Psoas muscle (tissue), 8 donors: ENCODE measurements around the gene SDF4. TPM values are rescaled to one million over a fixed set of nuclear protein-coding genes. Genes with fewer than 3 reads are reported as not detected.
A peak's percentile ranks its signal among the peaks of the same experiment; 100 is the strongest.

Source experiments
- ATAC-seq, 4 donors: fragments of 200-7000 bp; cut with Tn5 transposase; one replicate each; pipeline ENCODE4 v1.9.1; 2020; ENCODE audit warnings: moderate library complexity in 3 of 4, mild to moderate bottlenecking in 2 of 4
- DNase-seq, 2 donors: peaks; one replicate each; pipeline ENCODE4 v3.0.0-alpha.2; 2020
- H3K27ac ChIP-seq: fragments of 200-600 bp; one replicate; pipeline ENCODE4 v1.8.0; 2022
- H3K27me3 ChIP-seq, 3 donors: fragments of 200-600 bp in 1 of 3; one replicate each; pipeline versions ENCODE4 v1.6.1 to v1.8.0; 2013 to 2022; ENCODE audit warnings: low read length in 2 of 3, mild to moderate bottlenecking in 2 of 3, moderate library complexity in 1 of 3; ENCODE audit not compliant: insufficient read depth in 3 of 3
- H3K36me3 ChIP-seq, 2 donors: fragments of 200-600 bp in 1 of 2; one replicate each; pipeline versions ENCODE4 v1.6.1 to v1.8.0; 2013 to 2022; ENCODE audit warnings: low read depth in 1 of 2, mild to moderate bottlenecking in 1 of 2, moderate library complexity in 1 of 2; ENCODE audit not compliant: insufficient read depth in 1 of 2
- H3K4me1 ChIP-seq: fragments of 200-600 bp; one replicate; pipeline ENCODE4 v1.8.0; 2022
- H3K4me3 ChIP-seq: fragments of 200-600 bp; one replicate; pipeline ENCODE4 v1.8.0; 2022; ENCODE audit warnings: mild to moderate bottlenecking
- H3K9me3 ChIP-seq: fragments of 200-600 bp; one replicate; pipeline ENCODE4 v1.8.0; 2022
- WGBS, 3 donors: extraction: QIAGEN DNeasy Blood & Tissue Kit; methylation state at CpG; one replicate each; pipeline versions ENCODE4 v1.1.6 to v1.1.7; 2013; 5-methylcytosine and 5-hydroxymethylcytosine counted together
- intact Hi-C, 2 donors: fragments of 100-400 bp; cut with DNase I; formaldehyde crosslinking; loops; one replicate each; pipeline versions ENCODE4 v1.11.0 to v1.14.2; 2022
- polyA plus RNA-seq, 3 donors: library from polyadenylated mRNA; stranded (reverse); fragments of 200-250 nt; gene quantifications; one replicate each; pipeline ENCODE4 v1.2.3, GENCODE V29; 2013
- total RNA-seq, 4 donors: library from RNA; stranded (reverse); fragmentation: NEBNext Ultra II Directional in 2 of 4; extraction: Animal tissue kit (Norgen Biotek cat#: 25700) in 2 of 4; gene quantifications; one replicate each; pipeline versions ENCODE4 v1.2.1 to v1.2.4, GENCODE V29; 2021 to 2023
- TF ChIP-seq, protein P1 (sequence below): fragments of 200-600 bp; IDR thresholded peaks from one replicate; pipeline ENCODE4 v1.8.0; 2022; ENCODE audit warnings: antibody characterized with exemption
- donor health status: healthy with polysubstance abuse.
- donor health status: DM: no; HTN: no; CAD: no; lungs with moderate emphysema.
- donor health status: Bipolar disorder and iron deficiency.
- donor health status: healthy.
- donor health status: DM: yes; HTN: yes; CAD: no.
- donor health status: DM: no; HTN: no; CAD: no.
- donor health status: DM: no; HTN: no; CAD: no.
- donor health status: DM: yes; HTN: yes; CAD: no.

The SDF4 gene
- total and polyA plus RNA-seq, 7 donors = 67.5 to 129 (median 85.9) TPM

DNA sequence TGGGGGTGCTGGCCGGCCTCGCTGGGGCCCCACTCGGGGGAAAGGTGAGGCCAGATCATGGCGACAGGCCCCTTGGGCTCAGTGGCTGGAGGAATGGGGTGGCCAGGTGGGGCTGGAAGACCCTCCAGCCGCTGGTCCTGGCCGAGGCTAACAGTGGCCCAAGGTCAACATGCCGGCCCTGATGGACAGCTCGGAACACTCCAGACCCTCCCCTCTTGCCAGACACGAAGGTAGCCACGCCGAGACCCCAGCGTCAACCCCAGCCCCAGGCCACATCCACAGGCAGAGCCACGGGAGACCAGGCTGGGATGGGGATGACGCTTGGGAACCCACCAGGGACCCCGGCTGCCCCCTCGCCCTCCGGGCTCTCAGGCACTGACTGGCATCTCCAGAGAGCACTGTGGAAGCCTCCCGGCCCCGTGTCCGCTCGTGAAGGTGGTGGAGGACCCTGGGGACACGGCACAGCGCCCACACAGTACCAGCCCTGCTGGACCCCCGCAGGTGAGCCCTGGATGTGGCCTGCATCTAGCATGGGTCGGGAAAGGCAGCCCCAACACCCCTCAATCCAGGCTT lies 15.6 kb upstream of the SDF4 start:
- DNase-seq = peak in 1 of 2 donors; percentile 17
- peaks cover 0 to 21% (median 18%) of the 10 kb centered on the region in 3 donors for H3K27me3 ChIP-seq
- ATAC-seq = no peak
- H3K9me3 ChIP-seq = no peaks in the 10 kb centered on the region
- intact Hi-C loops = no loop called here
- TF ChIP-seq, protein P1, sequence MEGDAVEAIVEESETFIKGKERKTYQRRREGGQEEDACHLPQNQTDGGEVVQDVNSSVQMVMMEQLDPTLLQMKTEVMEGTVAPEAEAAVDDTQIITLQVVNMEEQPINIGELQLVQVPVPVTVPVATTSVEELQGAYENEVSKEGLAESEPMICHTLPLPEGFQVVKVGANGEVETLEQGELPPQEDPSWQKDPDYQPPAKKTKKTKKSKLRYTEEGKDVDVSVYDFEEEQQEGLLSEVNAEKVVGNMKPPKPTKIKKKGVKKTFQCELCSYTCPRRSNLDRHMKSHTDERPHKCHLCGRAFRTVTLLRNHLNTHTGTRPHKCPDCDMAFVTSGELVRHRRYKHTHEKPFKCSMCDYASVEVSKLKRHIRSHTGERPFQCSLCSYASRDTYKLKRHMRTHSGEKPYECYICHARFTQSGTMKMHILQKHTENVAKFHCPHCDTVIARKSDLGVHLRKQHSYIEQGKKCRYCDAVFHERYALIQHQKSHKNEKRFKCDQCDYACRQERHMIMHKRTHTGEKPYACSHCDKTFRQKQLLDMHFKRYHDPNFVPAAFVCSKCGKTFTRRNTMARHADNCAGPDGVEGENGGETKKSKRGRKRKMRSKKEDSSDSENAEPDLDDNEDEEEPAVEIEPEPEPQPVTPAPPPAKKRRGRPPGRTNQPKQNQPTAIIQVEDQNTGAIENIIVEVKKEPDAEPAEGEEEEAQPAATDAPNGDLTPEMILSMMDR = no peak
- peaks cover 0 to 4% of the 10 kb centered on the region in 2 donors for H3K36me3 ChIP-seq
- WGBS, 3 donors = 54 to 66% (median 57%) methylated on average over 23 to 25 of the region's 25 CpGs
- H3K4me3 ChIP-seq = no peak overlapping the region
- no peak overlapping the region for H3K27ac ChIP-seq
- no peaks in the 10 kb centered on the region for H3K4me1 ChIP-seq

DNA sequence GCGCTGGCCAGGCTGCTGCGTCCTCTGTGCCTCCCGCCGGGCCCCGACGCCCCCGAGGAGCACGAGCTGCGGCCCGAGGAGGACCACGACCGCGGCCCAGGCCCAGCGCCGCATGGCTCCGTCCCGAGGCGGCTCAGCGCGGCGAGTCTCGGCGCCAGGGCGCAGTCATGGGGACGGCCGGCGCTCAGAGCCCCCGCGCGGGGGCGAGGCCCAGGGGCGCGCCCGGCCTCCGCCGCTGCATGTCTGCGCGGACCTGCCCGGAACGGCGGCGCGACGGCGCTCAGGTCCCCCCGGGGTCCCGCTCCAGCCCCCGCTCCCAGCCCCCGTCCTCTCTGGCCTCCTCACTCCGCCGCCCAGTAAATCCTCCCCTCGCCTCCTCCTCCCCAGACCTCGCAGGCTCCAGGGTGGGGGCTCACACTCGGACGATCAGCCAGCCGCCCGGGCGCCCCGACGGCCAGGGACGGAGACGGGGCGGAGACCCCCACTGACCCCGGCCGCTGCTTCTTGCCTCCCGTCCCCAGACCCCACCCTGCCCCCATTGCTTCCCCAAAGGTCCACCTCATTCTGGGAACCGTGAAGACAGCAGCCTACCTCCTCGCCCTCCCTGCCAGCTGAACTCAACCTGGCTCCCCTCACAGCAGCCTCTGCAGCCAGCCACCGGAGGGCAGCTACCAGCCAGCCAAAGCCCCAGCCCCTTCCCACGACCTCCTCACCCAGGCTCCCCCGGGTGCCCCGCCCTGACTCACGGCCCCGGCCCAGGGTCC lies 15.0 kb upstream of the SDF4 start, which contains the start of gene C1QTNF12:
TSS of gene C1QTNF12 (minus strand) at position 146 of the 764 bp plus-strand sequence. CDS start at position 114, 32 bp downstream.
- ATAC-seq (peak in 1 of 4 donors; percentile 9), DNase-seq (peak in 1 of 2 donors; percentile 14)
- Histone ChIP-seq H3K27ac (no peak within 1 kb of the TSS), H3K4me3 (no peak within 1 kb of the TSS), H3K27me3 (peaks cover 0 to 21% (median 18%) of the 10 kb centered on the region in 3 donors), H3K36me3 (no peaks in the 10 kb centered on the region), H3K9me3 (no peaks in the 10 kb centered on the region), H3K4me1 (no peaks in the 10 kb centered on the region)
- WGBS, 3 donors = 6% methylated on average over 45 to 74 of the region's 74 CpGs
- intact Hi-C loops = no loop called here
- TF ChIP-seq, protein P1 = no peak

DNA sequence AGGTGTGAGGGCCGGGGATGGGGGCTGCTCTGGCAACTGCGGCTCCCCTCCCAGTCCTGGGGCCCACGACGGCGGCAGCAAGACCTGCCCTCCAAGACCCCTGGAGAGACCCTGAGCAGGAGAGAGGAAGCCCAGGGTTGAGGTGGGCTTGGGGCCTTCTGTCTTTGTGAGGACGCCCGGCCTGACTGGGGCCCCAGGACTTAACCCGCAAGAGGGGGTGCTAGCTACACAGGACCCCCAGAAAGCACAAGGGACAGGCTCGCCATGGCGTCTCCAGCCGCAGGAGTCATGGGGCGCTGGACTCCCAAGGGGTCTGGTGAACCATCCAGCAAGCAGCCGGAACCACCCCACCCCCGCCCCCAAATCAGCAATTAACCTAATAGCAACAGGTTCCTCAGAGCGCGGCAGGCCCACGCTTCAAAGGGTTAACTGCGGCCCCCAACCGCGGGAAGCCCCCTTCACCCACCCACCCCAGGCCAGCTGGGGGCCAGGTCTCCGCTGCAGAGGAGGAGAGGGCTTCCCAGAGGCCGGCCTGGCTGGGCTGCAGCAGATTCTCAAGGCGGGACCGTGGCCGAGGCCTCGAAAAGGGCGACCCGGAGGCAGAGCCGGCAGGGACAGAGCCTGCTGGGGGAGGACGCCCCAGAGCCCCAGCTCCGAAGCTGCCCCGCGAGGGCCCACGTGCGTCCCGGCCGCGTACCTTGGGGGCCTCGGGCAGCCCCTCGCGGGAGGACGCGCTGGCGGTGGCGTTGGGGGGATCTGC lies 14.2 kb upstream of the SDF4 start:
- Histone ChIP-seq H3K27ac (no peak overlapping the region), H3K36me3 (no peaks in the 10 kb centered on the region), H3K27me3 (peaks cover 0 to 21% (median 18%) of the 10 kb centered on the region in 3 donors), H3K4me3 (no peak overlapping the region), H3K9me3 (no peaks in the 10 kb centered on the region), H3K4me1 (no peaks in the 10 kb centered on the region)
- 31 to 39% (median 36%) methylated on average over 35 to 45 of the region's 45 CpGs for WGBS, 3 donors
- TF ChIP-seq, protein P1 = no peak
- ATAC-seq (peak in 1 of 4 donors; percentile 4), DNase-seq (peak in 1 of 2 donors; percentile 9)
- intact Hi-C loops = no loop called here

DNA sequence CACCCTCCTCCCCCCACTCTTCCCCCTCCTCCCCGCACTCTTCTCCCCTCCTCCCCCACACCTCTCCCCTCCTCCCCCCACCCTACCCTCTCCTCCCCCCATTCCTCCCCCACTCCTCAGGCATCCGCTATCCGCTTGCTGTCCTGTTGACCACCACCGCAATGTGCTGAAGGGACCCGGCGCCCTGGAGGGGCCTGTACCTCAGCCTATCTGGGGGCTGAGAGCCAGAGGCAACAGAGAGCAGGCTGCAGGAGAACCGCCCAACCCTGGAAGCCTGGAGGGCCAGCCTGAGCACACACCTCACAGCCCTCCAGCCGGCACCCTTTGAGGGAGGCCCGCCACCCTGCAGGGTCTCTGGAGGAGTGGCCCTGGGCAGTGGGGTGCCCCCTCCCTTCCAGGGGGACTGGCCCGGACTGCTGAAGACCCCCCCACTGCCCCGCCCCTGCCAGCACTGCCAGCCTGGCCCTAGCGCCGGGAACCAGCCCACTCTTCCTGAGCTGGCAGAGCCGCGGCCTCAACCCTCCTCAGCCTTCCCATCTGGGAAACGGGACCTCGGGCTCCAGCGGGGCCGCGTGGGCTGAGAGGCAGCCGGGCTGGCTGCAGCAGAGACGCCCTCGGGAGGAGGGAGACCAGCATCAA lies 13.5 kb upstream of the SDF4 start:
- Histone ChIP-seq H3K9me3 (no peaks in the 10 kb centered on the region), H3K27ac (no peak overlapping the region), H3K27me3 (peaks cover 0 to 21% (median 18%) of the 10 kb centered on the region in 3 donors), H3K36me3 (no peaks in the 10 kb centered on the region), H3K4me3 (no peak overlapping the region), H3K4me1 (no peaks in the 10 kb centered on the region)
- intact Hi-C loops = no loop called here
- TF ChIP-seq, protein P1 = no peak
- no peak for ATAC-seq
- 69 to 80% (median 69%) methylated on average over 13 to 23 of the region's 23 CpGs for WGBS, 3 donors
- peak in 1 of 2 donors; percentile 9 for DNase-seq
